Left ventricle myocardium inferior (tissue), 1 donor: ENCODE results near the gene STK32C. TPM values are rescaled to one million over a fixed set of nuclear protein-coding genes. Genes with fewer than 3 reads are reported as not detected.
A peak's percentile ranks its signal among the peaks of the same experiment; 100 is the strongest.

Experiments
- DNase-seq: peaks from one replicate; pipeline ENCODE4 v3.0.0-alpha.2; 2020
- H3K27ac ChIP-seq: fragments of 200-600 bp; replicated peaks from 2 replicates; pipeline ENCODE4 v1.8.0; 2021
- H3K27me3 ChIP-seq: fragments of 200-600 bp; 2 replicates; pipeline ENCODE4 v1.8.0; 2021; ENCODE audit warnings: low read depth
- H3K36me3 ChIP-seq: fragments of 200-600 bp; 2 replicates; pipeline ENCODE4 v1.8.0; 2021
- H3K4me1 ChIP-seq: fragments of 200-600 bp; 2 replicates; pipeline ENCODE4 v1.8.0; 2021
- H3K4me3 ChIP-seq: fragments of 200-600 bp; 2 replicates; pipeline ENCODE4 v1.8.0; 2021; ENCODE audit warnings: mild to moderate bottlenecking, moderate library complexity
- H3K9me3 ChIP-seq: fragments of 200-600 bp; replicated peaks from 2 replicates; pipeline ENCODE4 v1.8.0; 2021
- CTCF ChIP-seq: fragments of 200-600 bp; IDR thresholded peaks from 2 replicates; pipeline ENCODE4 v1.8.0; 2021; ENCODE audit warnings: antibody characterized with exemption, mild to moderate bottlenecking, borderline replicate concordance
- intact Hi-C: fragments of 100-400 bp; cut with micrococcal nuclease; formaldehyde crosslinking; loops from one replicate; pipeline ENCODE4 v1.11.0; 2022
- total RNA-seq: library from RNA; stranded (reverse); fragmentation: NEBNext Ultra II Directional; extraction: Animal tissue kit (Norgen Biotek cat#: 25700); gene quantifications from one replicate; pipeline ENCODE4 v1.2.1, GENCODE V29; 2021
- donor health status: DM: no; HTN: yes; CAD: no; lungs with severe emphysema.

The STK32C gene
- total RNA-seq, 1 donor from 2014 or later, result 4.4 TPM

GRCh38 chr10:132189810-132190422 lies 117.8 kb downstream of the STK32C start:
- Histone ChIP-seq H3K4me3 (no peak overlapping the region), H3K27me3 (peaks cover 36% of the 10 kb centered on the region), H3K4me1 (peaks cover 69% of the 10 kb centered on the region), H3K27ac (no peak overlapping the region), H3K36me3 (no peaks in the 10 kb centered on the region), H3K9me3 (no peaks in the 10 kb centered on the region)
- no peak for TF ChIP-seq CTCF
- intact Hi-C loops, result no loop called here
- no peak for DNase-seq

DNA sequence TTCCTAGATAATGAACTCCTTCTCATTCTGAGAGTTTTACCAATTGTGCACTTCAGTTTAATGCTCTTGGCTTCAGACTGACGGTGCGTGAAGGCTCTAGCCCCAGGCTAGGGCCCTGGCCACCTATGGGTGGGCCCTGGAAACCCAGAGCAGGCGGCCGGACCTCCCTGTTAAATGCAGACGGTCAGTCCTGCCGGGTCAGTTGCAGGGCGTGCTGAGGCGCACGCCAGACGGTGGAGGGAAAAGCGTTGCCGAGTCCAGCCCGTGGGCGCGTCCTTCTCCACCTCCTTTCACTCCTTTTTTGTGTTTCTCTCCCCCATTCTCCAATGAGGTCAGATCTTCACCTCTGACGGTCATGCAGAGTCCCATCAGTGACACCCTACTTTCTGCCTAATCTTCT lies 118.7 kb downstream of the STK32C start:
- Histone ChIP-seq H3K4me1 (peaks cover 71% of the 10 kb centered on the region), H3K4me3 (no peak overlapping the region), H3K36me3 (no peaks in the 10 kb centered on the region), H3K9me3 (no peaks in the 10 kb centered on the region), H3K27me3 (peaks cover 36% of the 10 kb centered on the region), H3K27ac (no peak overlapping the region)
- DNase-seq, result no peak
- no peak for TF ChIP-seq CTCF
- intact Hi-C loops, result no loop called here

DNA sequence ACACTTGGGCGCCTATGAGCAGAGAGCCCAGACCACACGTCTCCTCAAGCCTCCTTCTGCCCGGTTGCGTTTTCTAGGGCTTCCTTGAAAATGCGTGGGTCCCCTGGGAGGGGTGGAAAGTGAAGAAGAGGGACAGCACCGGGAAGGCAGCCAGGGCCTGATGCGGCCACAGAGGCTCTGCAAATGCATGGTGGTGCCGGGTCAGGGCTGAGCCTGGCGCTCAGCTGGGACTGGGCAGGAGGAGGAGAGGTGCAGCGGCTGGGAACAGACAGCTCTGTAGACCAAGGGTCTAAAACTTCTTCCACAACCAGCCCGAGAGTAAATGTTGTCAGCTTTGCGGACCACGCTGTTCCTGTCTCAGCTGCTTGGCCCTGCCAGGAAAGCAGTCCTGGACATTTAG lies 119.4 kb downstream of the STK32C start:
- Histone ChIP-seq H3K9me3 (no peaks in the 10 kb centered on the region), H3K4me1 (peaks cover 65% of the 10 kb centered on the region), H3K4me3 (peak overlapping the region; percentile 73), H3K27me3 (peaks cover 36% of the 10 kb centered on the region), H3K36me3 (no peaks in the 10 kb centered on the region), H3K27ac (peak overlapping the region; percentile 27)
- DNase-seq, result no peak
- intact Hi-C loops, result no loop called here
- TF ChIP-seq CTCF, result no peak

GRCh38 chr10:132187430-132188138 lies 120.2 kb downstream of the STK32C start:
- H3K9me3 ChIP-seq, result no peaks in the 10 kb centered on the region
- no peak overlapping the region for H3K27ac ChIP-seq
- H3K4me1 ChIP-seq, result peaks cover 59% of the 10 kb centered on the region
- H3K4me3 ChIP-seq, result peak overlapping the region; percentile 73
- no peak for TF ChIP-seq CTCF
- intact Hi-C loops, result no loop called here
- DNase-seq, result no peak
- H3K27me3 ChIP-seq, result peaks cover 36% of the 10 kb centered on the region
- H3K36me3 ChIP-seq, result no peaks in the 10 kb centered on the region

GRCh38 chr10:132186488-132187429 lies 121.0 kb downstream of the STK32C start, which contains the start of gene DPYSL4:
DPYSL4 (plus strand) TSS chr10:132186948; CDS start chr10:132187064, 116 bp downstream.
- Histone ChIP-seq H3K4me3 (peak within 1 kb of the TSS; percentile 73), H3K4me1 (peaks cover 51% of the 10 kb centered on the region), H3K27ac (no peak within 1 kb of the TSS), H3K36me3 (no peaks in the 10 kb centered on the region), H3K9me3 (no peaks in the 10 kb centered on the region), H3K27me3 (peaks cover 36% of the 10 kb centered on the region)
- no peak for TF ChIP-seq CTCF
- no peak for DNase-seq
- intact Hi-C loops, result no loop called here
